Measurements from ENCODE around the gene CGB3. TPM values are rescaled to one million over a fixed set of nuclear protein-coding genes. Genes with fewer than 3 reads are reported as not detected.
"Not testable (repeated sequence)": the region's sequence is repeated elsewhere in the genome, so short reads cannot be mapped to it uniquely, and the experiment has no call there.

The CGB3 gene
- total RNA-seq, 1 donor from 2014 or later = not detected

DNA sequence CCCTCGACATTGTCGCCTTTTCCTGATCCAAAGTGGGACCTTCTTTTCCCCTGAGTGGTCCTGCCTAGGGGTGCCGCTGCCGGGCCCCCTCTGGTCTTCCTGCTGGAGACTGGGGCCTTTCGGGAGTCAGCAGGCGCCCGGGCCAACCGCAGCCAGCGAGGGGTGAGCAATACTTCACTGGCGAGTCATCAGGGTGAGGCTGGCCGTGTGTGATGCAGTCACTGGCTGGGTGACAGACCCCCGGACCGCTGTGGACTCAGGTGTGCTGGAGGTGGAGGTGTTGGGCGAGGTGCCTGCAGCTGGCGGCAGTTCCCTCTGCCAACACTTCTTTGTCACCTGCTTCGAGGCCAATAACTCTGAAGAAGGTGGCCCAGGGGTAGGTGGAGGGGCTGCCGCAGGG lies 18.0 kb upstream of the CGB3 start:
- DNase-seq = no peak

DNA sequence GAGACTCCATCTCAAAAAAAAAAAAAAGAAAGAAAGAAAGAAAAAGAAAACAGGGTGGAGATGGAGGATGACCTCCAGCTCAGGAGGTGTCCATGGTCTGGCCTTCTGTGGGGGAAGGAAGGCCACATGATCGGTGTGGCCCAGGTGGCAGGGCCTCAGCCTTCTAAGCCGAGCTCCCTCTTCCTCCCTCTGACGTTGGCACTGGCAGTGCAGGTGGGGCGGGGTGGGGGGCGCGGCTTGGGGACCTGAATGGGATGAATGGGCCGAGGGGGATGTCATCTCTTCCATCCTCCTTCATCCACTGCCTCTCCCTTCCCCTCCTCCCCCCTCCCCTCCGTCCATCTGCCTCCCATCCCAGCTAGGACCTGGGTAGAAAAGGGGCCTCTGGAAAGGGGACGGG lies 15.6 kb upstream of the CGB3 start:
- not testable (repeated sequence) for DNase-seq

DNA sequence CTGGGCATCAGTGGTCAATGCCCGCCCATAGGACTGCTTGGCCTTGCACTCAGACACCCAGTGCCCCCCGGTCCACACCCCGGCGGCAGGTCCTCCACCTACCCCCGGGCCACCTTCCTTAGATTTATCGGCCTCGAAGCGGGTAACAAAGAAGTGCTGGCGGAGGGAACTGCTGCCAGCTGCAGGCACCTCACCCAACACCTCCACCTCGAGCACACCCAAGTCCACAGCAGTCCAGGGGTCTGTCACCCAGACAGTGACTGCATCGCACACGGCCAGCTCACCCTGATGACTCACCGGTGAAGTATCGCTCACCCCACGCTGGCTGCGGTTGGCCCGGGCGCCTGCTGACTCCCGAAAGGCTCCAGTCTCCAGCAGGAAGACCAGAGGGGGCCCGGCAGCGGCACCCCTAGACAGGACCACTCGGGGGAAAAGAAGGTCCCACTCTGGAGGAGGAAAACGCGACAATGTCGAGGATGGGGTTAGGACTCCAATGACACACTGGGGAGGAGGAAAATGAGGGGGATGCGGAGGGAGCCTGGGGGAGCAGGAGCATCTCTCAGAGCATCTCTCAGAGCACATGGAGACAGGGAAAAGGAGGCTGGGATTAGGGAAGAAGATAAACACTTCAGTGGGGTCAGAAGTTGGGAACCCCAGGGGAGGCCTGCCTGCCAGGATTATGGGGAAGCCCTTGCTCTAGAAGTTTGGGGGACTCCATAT lies 14.6 kb upstream of the CGB3 start:
- DNase-seq = not testable (repeated sequence)

DNA sequence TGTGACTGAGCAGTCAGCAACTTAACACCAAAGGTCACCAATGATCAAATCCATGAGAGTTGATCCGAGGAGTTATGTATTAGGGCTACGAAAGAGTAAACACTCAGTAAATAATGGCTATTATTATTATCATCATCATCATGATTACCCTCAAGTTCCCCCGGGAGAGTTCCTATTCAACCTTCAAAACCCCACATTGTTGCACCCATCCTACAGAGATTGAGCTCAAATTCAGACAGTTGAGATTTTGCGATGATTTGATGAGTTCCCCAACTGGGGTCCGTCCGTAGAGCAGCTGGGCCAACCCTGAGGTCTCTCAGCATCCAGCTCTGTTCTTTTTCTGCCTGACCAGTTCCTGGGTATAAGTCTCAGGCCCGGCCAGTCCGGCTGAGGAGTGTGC lies 14.0 kb upstream of the CGB3 start:
- not testable (repeated sequence) for DNase-seq

DNA sequence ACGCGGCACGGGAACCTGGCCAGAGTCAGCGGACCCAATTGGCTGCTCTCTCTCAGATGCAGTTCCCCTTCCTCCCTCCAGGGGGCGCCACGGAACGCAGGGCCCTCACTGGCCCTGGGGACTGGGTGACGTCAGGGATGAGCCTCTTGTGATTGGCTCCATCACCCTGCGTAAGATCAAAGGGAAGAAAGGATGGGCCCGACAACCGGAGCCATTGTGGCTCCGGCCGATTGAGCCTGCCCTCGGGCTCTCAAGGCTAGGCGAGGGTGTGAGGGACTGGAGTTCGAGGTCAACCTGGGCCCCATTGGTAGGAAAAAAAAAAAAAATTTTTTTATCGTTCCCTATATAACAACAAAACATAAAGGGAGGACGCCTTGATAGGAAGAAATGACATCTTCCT lies 12.7 kb upstream of the CGB3 start, which contains the start of gene CGB1:
Gene CGB1, minus strand, starts transcription at position 81 of the 400 bp plus-strand sequence. CDS start 184 bp downstream, outside the sequence.
- DNase-seq = not testable (repeated sequence)

DNA sequence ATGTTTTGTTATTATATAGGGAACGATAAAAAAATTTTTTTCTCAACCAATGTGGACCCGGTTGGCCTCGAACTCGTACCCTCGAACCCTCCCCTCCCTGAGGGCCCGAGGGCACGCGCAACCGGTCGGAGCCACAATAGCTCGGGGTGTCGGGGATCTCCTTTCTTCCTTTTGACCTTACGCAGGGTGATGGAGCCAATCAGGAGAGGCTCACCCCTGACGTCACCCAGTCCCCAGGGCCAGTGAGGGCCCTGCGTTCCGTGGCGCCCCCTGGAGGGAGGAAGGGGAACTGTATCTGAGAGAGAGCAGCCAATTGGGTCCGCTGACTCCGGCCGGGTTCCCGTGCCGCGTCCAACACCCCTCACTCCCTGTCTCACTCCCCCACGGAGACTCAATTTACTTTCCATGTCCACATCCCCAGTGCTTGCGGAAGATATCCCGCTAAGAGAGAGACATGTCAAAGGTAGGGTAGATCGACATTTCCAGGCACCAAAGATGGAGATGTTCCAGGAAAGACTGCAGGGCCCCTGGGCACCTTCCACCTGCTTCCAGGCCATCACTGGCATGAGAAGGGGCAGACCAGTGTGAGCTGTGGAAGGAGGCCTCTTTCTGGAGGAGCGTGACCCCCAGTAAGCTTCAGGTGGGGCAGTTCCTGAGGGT lies 7.6 kb upstream of the CGB3 start, which contains the start of gene CGB2:
Gene CGB2, plus strand, starts transcription at position 249 of the 660 bp plus-strand sequence. Its CDS starts 206 bp downstream, at position 455.
- not testable (repeated sequence) for DNase-seq

DNA sequence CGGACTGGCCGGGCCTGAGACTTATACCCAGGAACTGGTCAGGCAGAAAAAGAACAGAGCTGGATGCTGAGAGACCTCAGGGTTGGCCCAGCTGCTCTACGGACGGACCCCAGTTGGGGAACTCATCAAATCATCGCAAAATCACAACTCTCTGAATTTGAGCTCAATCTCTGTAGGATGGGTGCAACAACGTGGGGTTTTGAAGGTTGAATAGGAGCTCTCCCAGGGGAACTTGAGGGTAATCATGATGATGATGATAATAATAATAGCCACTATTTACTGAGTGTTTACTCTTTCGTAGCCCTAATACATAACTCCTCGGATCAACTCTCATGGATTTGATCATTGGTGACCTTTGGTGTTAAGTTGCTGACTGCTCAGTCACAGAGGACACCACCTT lies 6.2 kb upstream of the CGB3 start:
- DNase-seq = not testable (repeated sequence)

DNA sequence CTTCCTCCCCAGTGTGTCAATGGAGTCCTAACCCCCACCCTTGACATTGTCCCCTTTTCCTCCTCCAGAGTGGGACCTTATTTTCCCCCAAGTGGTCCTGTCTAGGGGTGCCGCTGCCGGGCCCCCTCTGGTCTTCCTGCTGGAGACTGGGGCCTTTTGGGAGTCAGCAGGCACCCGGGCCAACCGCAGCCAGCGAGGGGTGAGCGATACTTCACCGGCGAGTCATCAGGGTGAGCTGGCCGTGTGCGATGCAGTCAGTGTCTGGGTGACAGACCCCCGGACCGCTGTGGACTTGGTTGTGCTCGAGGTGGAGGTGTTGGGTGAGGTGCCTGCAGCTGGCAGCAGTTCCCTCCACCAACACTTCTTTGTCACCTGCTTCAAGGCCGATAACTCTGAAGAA lies 5.6 kb upstream of the CGB3 start:
- DNase-seq = not testable (repeated sequence)

DNA sequence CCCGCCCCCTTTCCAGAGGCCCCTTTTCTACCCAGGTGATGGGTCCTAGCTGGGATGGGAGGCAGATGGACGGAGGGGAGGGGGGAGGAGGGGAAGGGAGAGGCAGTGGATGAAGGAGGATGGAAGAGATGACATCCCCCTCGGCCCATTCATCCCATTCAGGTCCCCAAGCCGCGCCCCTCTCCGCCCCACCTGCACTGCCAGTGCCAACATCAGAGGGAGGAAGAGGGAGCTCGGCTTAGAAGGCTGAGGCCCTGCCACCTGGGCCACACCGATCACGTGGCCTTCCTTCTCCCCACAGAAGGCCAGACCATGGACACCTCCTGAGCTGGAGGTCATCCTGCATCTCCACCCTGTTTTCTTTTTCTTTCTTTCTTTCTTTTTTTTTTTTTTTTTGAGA lies 4.6 kb upstream of the CGB3 start:
- DNase-seq = not testable (repeated sequence)

DNA sequence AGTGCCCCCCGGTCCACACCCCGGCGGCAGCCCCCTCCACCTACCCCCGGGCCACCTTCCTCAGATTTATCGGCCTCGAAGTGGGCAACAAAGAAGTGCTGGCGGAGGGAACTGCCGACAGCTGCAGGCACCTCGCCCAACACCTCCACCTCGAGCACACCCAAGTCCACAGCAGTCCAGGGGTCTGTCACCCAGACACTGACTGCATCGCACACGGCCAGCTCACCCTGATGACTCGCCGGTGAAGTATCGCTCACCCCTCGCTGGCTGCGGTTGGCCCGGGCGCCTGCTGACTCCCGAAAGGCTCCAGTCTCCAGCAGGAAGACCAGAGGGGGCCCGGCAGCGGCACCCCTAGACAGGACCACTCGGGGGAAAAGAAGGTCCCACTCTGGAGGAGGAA lies 1.5 kb upstream of the CGB3 start:
- not testable (repeated sequence) for DNase-seq

DNA sequence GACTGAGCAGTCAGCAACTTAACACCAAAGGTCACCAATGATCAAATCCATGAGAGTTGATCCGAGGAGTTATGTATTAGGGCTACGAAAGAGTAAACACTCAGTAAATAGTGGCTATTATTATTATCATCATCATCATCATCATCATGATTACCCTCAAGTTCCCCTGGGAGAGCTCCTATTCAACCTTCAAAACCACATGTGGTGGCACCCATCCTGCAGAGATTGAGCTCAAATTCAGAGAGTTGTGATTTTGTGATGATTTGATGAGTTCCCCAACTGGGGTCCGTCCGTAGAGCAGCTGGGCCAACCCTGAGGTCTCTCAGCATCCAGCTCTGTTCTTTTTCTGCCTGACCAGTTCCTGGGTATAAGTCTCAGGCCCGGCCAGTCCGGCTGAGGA lies 955 bp upstream of the CGB3 start:
- not testable (repeated sequence) for DNase-seq

DNA sequence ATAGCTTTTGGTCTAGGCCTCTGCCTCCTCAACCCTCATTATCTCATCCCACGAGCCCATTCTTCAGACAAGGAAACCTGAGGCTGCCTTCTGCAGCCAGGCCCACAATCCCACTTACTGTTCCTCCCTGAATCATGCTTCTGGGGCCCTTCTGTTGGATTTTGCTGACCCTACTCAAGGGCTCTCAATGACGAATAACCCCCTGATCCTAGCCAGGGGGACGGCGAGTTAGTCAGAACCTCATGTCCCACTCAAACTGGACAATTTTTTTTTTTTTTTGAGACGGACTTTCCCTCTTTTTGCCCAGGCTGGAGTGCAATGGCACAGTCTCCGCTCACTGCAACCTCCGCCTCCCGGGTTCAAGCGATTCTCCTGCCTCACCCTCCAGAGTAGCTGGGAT lies 2.0 kb downstream of the CGB3 start:
- no peak for DNase-seq

DNA sequence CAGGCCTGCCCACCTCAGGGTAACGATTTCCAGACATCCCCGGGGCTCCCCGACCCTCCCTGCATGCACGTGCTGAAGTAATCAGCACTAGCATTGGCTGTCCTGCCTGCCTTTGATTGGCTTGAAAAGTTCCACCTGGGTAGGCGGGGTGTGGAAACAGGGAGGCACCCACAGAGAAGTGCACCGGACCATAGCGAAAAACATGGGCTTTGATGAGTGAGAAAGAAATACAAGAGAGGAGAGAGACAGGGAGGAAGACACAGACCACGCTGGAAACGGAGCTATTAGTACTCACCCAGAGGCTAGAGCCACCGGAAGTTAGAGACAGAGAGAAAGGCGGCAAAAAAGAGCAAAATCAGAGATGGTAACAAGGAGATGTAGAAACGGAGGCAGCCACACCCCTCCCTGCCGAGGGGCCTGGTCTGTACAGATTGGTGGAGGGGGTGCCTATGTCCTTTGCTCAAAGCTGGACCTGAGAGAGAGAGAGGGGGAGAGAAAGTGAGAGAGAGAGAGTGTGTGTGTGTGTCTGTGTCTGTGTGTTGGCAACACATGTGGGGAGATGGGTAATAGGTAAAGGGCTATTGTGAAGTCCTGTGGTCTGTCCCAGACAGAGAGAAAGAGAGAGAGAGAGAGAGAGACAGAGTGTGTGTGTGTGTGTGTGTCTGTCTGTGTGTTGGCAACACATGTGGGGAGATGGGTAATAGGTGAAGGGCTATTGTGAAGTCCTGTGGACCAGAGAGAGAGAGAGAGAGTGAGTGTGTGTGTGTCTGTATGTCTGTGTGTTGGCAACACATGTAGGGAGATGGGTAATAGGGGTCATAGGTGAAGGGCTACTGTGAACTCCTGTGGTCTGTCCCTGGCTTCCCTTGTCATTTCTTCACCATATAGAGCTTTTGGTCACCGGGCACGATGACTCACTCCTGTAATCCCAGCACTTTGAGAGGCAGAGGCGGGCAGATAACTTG lies 2.9 kb downstream of the CGB3 start:
- DNase-seq = no peak

DNA sequence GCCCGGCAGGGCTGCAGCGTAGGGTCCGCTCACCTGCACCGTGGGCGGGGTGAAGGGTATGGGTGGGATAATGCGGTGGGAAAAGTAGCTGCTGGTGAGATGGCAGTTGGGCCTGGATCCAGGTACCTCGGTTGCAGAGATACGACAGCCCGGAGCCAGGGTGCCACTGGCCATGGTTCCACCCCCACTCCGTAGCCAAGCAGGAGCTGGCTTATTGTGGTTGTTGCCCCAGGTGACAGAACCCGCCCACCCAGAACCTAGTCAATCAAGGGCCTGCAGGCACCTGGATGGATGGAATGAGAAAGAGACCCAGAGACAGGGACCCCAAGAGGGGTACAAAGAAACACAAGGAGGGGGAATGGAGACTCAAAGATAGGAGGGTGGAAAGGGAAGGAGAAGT lies 3.8 kb downstream of the CGB3 start:
- DNase-seq = no peak

DNA sequence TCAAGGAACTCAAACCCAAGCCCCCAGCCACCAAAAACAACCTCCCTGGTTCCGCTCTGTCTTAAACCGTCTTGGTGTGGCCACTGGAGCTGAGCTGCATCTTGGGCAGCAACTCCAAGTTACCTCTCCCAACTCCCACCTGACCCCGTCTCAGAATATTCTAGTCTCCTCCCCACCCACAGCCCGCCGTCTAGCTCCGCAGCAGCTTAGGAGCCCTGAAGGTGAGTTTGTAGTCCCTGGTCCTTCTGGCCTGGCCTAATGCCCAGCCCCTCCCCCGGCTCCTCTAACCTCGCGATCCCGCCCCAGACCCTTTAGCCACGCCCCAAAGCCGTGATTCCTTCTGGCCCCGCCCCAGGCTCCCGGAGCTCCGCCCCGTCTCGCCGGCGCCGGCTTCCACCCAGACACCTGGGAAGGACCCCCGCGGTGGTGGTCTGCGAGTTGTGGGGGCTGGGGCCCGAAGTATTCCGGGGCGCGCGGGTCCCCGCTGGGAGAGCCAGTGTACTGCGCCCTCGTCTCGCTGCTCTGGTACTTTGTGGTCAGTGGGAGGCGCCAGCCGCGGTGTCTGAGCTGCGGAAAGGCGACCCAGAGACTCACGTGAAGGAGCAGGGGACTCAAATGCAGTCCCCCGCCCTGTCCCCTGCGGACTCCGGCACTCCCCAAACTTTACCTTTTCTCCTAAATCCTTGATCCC lies 4.7 kb downstream of the CGB3 start:
- DNase-seq = no peak

DNA sequence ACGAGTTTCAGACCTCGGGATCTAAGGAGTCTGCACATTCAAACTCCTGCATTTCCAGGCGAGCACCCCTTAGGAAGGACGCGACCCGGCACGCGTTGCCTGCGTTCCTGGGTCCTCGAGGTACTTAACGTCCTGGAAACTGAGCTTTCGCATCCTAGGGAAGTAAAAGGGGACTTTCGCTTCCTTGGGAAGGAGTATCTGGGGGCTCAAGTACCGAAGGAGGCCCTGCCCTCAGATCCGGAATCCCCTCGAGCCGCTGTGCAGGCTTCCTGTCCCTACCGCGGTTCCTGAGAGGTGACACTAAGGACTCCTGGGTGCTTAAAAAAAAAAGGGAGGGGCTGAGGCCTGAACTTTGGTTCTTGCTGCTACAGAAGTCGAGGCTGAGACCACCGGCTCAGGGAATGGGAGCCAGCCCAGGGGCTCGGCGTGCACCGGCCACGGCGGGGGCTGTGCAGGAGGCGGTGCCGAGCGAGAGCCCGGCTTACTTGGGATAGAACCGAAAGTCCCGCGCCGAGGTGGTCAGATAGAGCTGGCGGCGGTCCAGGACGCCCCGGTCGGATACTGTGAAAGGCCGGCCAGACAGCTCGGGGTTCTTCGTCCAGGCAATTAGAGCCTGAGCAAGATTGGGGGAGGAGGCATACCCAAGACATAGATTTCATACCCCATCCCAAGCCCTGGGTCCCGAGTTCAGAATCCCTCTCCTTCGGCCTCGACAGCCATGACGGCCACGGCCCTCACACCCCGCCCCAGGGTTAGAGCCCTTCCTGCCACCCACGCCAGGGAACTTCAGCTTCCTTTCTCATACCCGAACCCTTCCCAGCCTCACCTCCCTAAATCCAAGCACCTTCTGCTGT lies 5.5 kb downstream of the CGB3 start:
- DNase-seq = not testable (repeated sequence)

DNA sequence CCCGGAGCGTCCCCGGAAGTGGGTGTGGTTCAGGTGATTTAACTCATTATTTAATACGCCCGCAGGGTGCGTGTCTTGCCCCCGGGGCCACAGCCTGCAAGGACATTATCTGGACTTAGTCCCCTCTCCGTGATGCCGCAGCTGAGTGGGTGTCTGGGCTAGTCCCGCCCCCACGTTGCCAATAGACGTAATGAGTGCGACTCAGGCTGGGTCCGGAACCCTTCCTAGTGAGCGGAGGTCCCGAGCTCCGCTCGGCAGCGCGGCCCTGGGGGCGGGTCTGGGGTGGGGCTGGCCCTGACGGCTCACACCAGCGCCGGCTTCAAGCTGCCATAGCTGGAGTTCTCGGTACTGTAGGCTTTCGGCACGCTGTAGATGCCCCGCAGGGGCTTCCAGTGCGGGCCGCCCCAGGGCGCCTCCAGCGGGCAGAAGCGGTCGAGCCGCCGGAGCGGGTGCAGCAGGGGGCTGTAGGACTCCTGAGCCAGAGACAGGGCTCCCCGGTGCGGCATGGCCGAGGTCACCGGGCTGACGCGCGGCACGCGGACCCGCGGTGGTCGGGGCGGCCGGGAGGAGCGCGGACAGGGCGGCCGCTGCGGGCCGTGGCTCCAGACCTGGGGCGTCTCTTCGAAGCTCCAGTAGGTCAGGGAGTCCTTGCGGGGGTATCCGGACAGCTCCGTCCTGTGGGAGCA lies 6.3 kb downstream of the CGB3 start:
- DNase-seq = no peak

DNA sequence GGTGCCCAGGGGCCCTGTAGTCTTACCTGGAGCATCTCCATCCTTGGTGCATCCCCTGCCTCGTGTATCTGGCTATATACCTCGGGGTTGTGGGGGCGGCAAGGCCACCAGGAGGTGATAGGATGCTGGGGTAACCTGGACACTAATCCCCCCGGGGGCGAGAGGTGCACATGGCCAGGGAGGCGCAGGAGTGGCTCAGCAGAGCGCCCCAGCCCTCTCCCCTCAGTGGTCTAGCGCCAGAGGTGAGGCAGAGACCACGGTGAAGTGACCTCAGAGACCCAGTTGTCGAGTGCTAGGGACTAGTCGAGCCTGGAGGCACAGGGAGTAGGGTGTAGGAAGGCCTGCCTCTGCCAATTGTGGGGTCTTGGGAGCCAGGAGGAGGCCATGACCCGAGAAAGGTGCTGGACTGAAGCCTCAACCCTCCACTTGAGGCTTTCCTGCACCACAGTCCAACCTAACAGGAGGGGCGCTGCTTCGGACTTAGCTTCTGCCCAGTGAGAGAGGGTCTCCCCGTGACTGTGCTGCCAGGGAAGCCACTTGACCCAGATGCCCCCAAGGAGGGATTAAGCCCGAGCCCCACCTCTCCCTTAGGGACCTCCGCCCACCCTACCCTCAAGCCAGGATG lies 7.0 kb downstream of the CGB3 start, which contains the start of gene LHB:
Gene LHB, minus strand, starts transcription at position 51 of the 625 bp plus-strand sequence. Its CDS starts 10 bp downstream, at position 41.
- DNase-seq = no peak

DNA sequence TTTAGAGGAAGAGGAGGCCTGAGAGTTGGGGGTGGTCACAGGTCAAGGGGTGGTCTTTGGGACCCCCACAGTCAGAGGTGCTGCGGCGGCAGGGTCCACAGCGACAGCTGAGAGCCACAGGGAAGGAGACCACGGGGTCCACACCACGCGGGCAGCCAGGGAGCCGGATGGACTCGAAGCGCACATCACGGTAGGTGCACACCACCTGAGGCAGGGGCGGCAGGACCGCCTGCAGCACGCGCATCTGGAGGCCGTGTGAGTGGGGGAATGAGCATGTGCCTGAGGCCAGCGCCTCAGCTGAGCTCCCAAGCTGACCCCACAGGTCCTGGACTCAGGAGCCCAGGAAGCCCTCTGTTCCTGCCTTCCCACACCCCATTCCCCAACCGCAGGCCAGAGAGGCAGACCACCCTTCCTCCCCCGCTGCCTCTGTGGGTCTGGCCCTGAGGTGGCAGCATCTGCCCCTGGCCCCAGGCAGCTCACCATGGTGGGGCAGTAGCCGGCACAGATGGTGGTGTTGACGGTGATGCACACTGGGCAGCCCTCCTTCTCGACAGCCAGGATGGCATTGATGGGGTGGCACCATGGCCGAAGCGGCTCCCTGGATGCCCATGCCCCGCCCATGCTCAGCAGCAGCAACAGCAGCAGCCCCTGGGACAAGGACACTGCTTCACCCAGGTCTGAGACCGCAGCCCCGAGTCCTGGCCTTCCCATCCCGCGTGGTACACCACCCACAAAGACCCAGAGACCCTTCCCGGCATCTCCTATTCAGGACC lies 7.9 kb downstream of the CGB3 start:
- DNase-seq = no peak

Measured in skin of body (tissue), 2 donors.